HL-60/S4 treated with retinoic acid at 250 ng/mL for 4 days and 3 days (cell line): ENCODE results near the gene FOXI3.

Experiments
- in situ Hi-C: fragments of 300-500 bp; cut with MboI; formaldehyde crosslinking; loops from 2 replicates; pipeline ENCODE4 v1.7.0; 2022; ENCODE audit warnings: low sequenced_read_pairs

FOXI3 gene

GRCh38 chr2:88452565-88452905 lies at the start of gene FOXI3:
TSS of gene FOXI3 (minus strand) at chr2:88452693. CDS start at chr2:88452535, 158 bp downstream.
- in situ Hi-C loops, result no loop called here

- in situ Hi-C loops, result no loop called here
Observed at GRCh38 chr2:88500691-88501090, 48.2 kb upstream of the FOXI3 start.

GRCh38 chr2:88499204-88499603 lies 46.7 kb upstream of the FOXI3 start:
- in situ Hi-C loops, result no loop called here

- in situ Hi-C loops, result no loop called here
Observed at GRCh38 chr2:88493481-88493880, 41.0 kb upstream of the FOXI3 start.

GRCh38 chr2:88492002-88492401 lies 39.5 kb upstream of the FOXI3 start:
- in situ Hi-C loops, result no loop called here

- in situ Hi-C loops, result no loop called here
Observed at GRCh38 chr2:88489181-88489580, 36.7 kb upstream of the FOXI3 start.

GRCh38 chr2:88483200-88483599 lies 30.7 kb upstream of the FOXI3 start:
- in situ Hi-C loops, result no loop called here

GRCh38 chr2:88481691-88482336 lies 29.3 kb upstream of the FOXI3 start:
- in situ Hi-C loops, result no loop called here

GRCh38 chr2:88472811-88473210 lies 20.3 kb upstream of the FOXI3 start:
- in situ Hi-C loops, result no loop called here

- in situ Hi-C loops, result no loop called here
Observed at GRCh38 chr2:88471083-88471942, 18.8 kb upstream of the FOXI3 start.

- in situ Hi-C loops, result no loop called here
Observed at GRCh38 chr2:88469202-88470114, 17.0 kb upstream of the FOXI3 start.

GRCh38 chr2:88464153-88464552 lies 11.7 kb upstream of the FOXI3 start:
- in situ Hi-C loops, result no loop called here

- in situ Hi-C loops, result no loop called here
Observed at GRCh38 chr2:88458633-88459032, 6.1 kb upstream of the FOXI3 start.

GRCh38 chr2:88452980-88453582 lies 588 bp upstream of the FOXI3 start:
- in situ Hi-C loops, result no loop called here

- in situ Hi-C loops, result no loop called here
Observed at GRCh38 chr2:88451811-88452564, 505 bp downstream of the FOXI3 start.

GRCh38 chr2:88450925-88451810 lies 1.3 kb downstream of the FOXI3 start:
- in situ Hi-C loops, result no loop called here

GRCh38 chr2:88450186-88450585 lies 2.3 kb downstream of the FOXI3 start:
- in situ Hi-C loops, result no loop called here

GRCh38 chr2:88448248-88448647 lies 4.2 kb downstream of the FOXI3 start:
- in situ Hi-C loops, result no loop called here

GRCh38 chr2:88443353-88443938 lies 9.0 kb downstream of the FOXI3 start:
- in situ Hi-C loops, result no loop called here
